CD8-positive, alpha-beta memory T cell (primary cell): ENCODE data around the gene PTPN7. TPM values are rescaled to one million over a fixed set of nuclear protein-coding genes. Genes with fewer than 3 reads are reported as not detected.

Experiments used
- CTCF ChIA-PET: fragments of 350-600 bp; sonication (Branson Sonifier 250); formaldehyde crosslinking; loops from one replicate; lab custom pipeline; 2021; ENCODE audit warnings: antibody characterized with exemption; lab: Charles Lee
- POLR2A ChIA-PET: fragments of 350-600 bp; sonication (Branson Sonifier 250); formaldehyde crosslinking; loops from one replicate; lab custom pipeline; 2021; ENCODE audit warnings: antibody characterized with exemption; lab: Charles Lee
- DNase-seq, 5 donors: peaks; one replicate each; pipeline versions ENCODE4 v3.0.0 to v3.0.0-alpha.2; 2020 to 2022; ENCODE audit warnings: mixed read lengths in 1 of 5
- H3K27ac ChIP-seq: one replicate; pipeline ENCODE4 v1.7.0; 2013; ENCODE audit warnings: low read depth, mild to moderate bottlenecking, low read length, moderate library complexity
- H3K27me3 ChIP-seq: 2 replicates; pipeline ENCODE4 v1.7.0; 2013; ENCODE audit warnings: low read length, mild to moderate bottlenecking; ENCODE audit not compliant: insufficient read depth, poor library complexity, severe bottlenecking
- H3K36me3 ChIP-seq: 2 replicates; pipeline ENCODE4 v1.7.0; 2013; ENCODE audit warnings: mild to moderate bottlenecking, low read length, moderate library complexity; ENCODE audit not compliant: insufficient read depth
- H3K4me1 ChIP-seq: 2 replicates; pipeline ENCODE4 v1.7.0; 2013; ENCODE audit warnings: mild to moderate bottlenecking, low read length, moderate library complexity; ENCODE audit not compliant: insufficient read depth
- H3K4me3 ChIP-seq: 2 replicates; pipeline ENCODE4 v1.7.0; 2013; ENCODE audit warnings: mild to moderate bottlenecking, low read length
- H3K9me3 ChIP-seq: 2 replicates; pipeline ENCODE4 v1.7.0; 2013; ENCODE audit warnings: mild to moderate bottlenecking, low read length
- H3K27ac Mint-ChIP-seq, 8 donors: one replicate each; pipeline ENCODE4 v1.8.0; 2020 to 2021; ENCODE audit warnings: mixed read lengths in 8 of 8, mild to moderate bottlenecking in 6 of 8, inconsistent platforms in 3 of 8, moderate library complexity in 3 of 8
- H3K27me3 Mint-ChIP-seq, 2 donors: one replicate each; pipeline ENCODE4 v1.8.0; 2020 to 2021; ENCODE audit warnings: mixed read lengths in 2 of 2, mild to moderate bottlenecking in 1 of 2, moderate library complexity in 1 of 2
- H3K36me3 Mint-ChIP-seq, 3 donors: one replicate each; pipeline ENCODE4 v1.8.0; 2020 to 2021; ENCODE audit warnings: mixed read lengths in 3 of 3, inconsistent platforms in 1 of 3, mild to moderate bottlenecking in 1 of 3
- H3K4me1 Mint-ChIP-seq, 3 donors: one replicate each; pipeline ENCODE4 v1.8.0; 2020 to 2021; ENCODE audit warnings: mixed read lengths in 3 of 3, inconsistent platforms in 1 of 3, mild to moderate bottlenecking in 1 of 3
- H3K4me3 Mint-ChIP-seq, 7 donors: one replicate each; pipeline ENCODE4 v1.8.0; 2020 to 2021; ENCODE audit warnings: mixed read lengths in 7 of 7, mild to moderate bottlenecking in 6 of 7, moderate library complexity in 4 of 7, inconsistent platforms in 2 of 7
- H3K9me3 Mint-ChIP-seq, 5 donors: one replicate each; pipeline ENCODE4 v1.8.0; 2020 to 2022; ENCODE audit warnings: mixed read lengths in 5 of 5, mild to moderate bottlenecking in 3 of 5, moderate library complexity in 2 of 5, inconsistent platforms in 1 of 5
- polyA plus RNA-seq: library from polyadenylated mRNA; unstranded; fragments of 300-500 nt; fragmentation: Illumina TruSeq; gene quantifications from one replicate; pipeline ENCODE4 v1.2.3, GENCODE V29; 2021
- total RNA-seq, 2 experiments: library from RNA; stranded (reverse); gene quantifications; one replicate each; pipeline ENCODE4 v1.2.3, GENCODE V29; 2021

PTPN7 gene
- total and polyA plus RNA-seq, 3 experiments from 2014 or later: 91.4 to 449 (median 446) TPM

DNA sequence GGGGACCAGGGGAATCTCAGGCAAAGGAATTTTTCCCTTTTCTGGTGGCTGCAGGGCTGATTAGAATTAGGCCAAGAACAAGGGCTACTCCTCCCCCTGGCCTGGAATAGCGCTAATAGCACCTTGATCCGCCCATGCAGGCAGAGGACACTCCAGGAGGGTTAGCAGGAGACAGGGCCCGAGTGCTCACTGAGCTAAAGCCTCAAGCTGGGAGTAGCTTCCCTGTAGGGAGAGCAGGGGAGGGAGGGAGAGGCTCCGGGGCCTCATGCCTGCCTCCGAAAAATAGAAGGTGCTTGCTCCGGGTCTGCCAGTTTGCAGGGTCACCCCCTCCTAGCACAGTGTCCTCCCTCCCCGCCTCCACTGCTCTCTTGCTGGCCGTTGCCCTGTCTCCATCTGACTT lies 3.8 kb downstream of the PTPN7 start:
- peak overlapping the region in 4 of 7 donors; percentile 35 to 45 (median 44) for H3K4me3 Mint-ChIP-seq
- no peak overlapping the region for H3K4me3 ChIP-seq
- peak overlapping the region in 7 of 8 donors; percentile 29 to 96 (median 77) for H3K27ac Mint-ChIP-seq
- H3K36me3 ChIP-seq: peaks cover 56% of the 10 kb centered on the region
- peak overlapping the region; percentile 35 for H3K27ac ChIP-seq
- H3K9me3 Mint-ChIP-seq: no peaks in the 10 kb centered on the region
- CTCF ChIA-PET: interaction anchor here (2.6 to 3.7 kb wide), 2 partner anchors 14 to 21 kb away, joined by 10 to 16 read pairs; no protein-coding TSS in a partner anchor
- no peaks in the 10 kb centered on the region for H3K27me3 ChIP-seq
- no peaks in the 10 kb centered on the region for H3K9me3 ChIP-seq
- H3K27me3 Mint-ChIP-seq: peaks cover 0 to 2% of the 10 kb centered on the region in 2 donors
- peaks cover 52% of the 10 kb centered on the region for H3K4me1 ChIP-seq
- POLR2A ChIA-PET: no interaction called here
- no peak for DNase-seq
- H3K36me3 Mint-ChIP-seq: peaks cover 4 to 75% (median 24%) of the 10 kb centered on the region in 3 donors
- H3K4me1 Mint-ChIP-seq: peaks cover 64 to 76% (median 70%) of the 10 kb centered on the region in 3 donors

- CTCF ChIA-PET: interaction anchor here (0.9 to 3.7 kb wide), 15 partner anchors 9 to 186 kb away, joined by 3 to 26 read pairs (median 8); partner anchors contain the start of genes ARL8A, LGR6 and UBE2T
- peak overlapping the region; percentile 72 to 96 (median 85) for H3K27ac Mint-ChIP-seq
- H3K4me1 Mint-ChIP-seq: peaks cover 54 to 67% (median 66%) of the 10 kb centered on the region in 3 donors
- H3K36me3 ChIP-seq: peaks cover 66% of the 10 kb centered on the region
- peak in 1 of 5 donors; percentile 29 for DNase-seq
- no peak overlapping the region for H3K4me3 ChIP-seq
- no peaks in the 10 kb centered on the region for H3K9me3 Mint-ChIP-seq
- peaks cover 4 to 84% (median 31%) of the 10 kb centered on the region in 3 donors for H3K36me3 Mint-ChIP-seq
- H3K27me3 ChIP-seq: no peaks in the 10 kb centered on the region
- H3K4me3 Mint-ChIP-seq: peak overlapping the region in 2 of 7 donors; percentile 10 to 43
- H3K9me3 ChIP-seq: no peaks in the 10 kb centered on the region
- H3K27ac ChIP-seq: peak overlapping the region; percentile 0
- peaks cover 0 to 3% of the 10 kb centered on the region in 2 donors for H3K27me3 Mint-ChIP-seq
- POLR2A ChIA-PET: interaction anchor here (0.6 kb wide), 1 partner anchor 11 kb away, joined by 3 read pairs; no protein-coding TSS in a partner anchor
- H3K4me1 ChIP-seq: peaks cover 42% of the 10 kb centered on the region
Observed at GRCh38 chr1:202155478-202156021, 4.9 kb downstream of the PTPN7 start.

- peak in 4 of 5 donors; percentile 39 to 70 (median 46) for DNase-seq
- Mint-ChIP-seq H3K4me3 (peak overlapping the region in 4 of 7 donors; percentile 8 to 38 (median 27)), H3K36me3 (peaks cover 4 to 84% (median 31%) of the 10 kb centered on the region in 3 donors), H3K4me1 (peaks cover 51 to 63% (median 59%) of the 10 kb centered on the region in 3 donors), H3K9me3 (no peaks in the 10 kb centered on the region), H3K27ac (peak overlapping the region; percentile 70 to 97 (median 94)), H3K27me3 (peaks cover 0 to 3% of the 10 kb centered on the region in 2 donors)
- Histone ChIP-seq H3K36me3 (peaks cover 72% of the 10 kb centered on the region), H3K4me1 (peaks cover 42% of the 10 kb centered on the region), H3K27me3 (no peaks in the 10 kb centered on the region), H3K9me3 (no peaks in the 10 kb centered on the region), H3K27ac (peak overlapping the region; percentile 0), H3K4me3 (no peak overlapping the region)
- ChIA-PET CTCF (interaction anchor here (0.9 to 3.7 kb wide), 15 partner anchors 9 to 187 kb away, joined by 3 to 26 read pairs (median 7); partner anchors contain the start of genes ARL8A, LGR6 and UBE2T), POLR2A (interaction anchor here (0.6 kb wide), 2 partner anchors 12 to 411 kb away, joined by 3 read pairs; no protein-coding TSS in a partner anchor)
Observed at GRCh38 chr1:202154766-202155477, 5.5 kb downstream of the PTPN7 start.

DNA sequence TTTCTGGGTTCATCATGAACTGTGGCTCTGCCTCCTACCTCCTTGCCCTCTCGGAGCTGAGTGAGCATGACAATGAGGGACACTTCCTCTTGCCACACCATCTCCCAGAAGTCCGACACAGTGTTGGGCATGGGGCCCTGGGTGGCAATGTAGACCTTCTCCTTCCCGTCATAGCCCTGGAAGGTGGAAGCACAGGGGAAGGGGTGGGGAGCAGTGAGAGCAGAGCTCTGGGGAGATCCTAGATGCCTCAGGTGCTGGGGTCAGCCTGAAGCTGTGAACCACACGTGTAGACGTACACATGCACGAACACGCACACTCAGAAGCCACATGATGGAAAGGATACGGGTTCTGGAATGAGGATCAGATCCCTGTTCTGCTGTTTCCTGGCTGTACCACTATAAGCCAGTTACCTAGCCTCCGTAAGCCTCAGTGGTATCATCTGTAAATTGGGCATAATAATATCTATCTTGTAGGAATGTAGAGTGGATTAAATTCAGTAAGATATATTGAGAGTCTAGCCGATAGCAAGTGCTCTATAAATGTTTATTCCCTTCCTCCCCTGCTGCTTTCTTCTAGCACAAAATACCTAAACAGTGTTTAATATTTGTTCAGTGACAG lies 6.1 kb downstream of the PTPN7 start:
- ChIA-PET POLR2A (interaction anchor here (0.6 to 1.0 kb wide), 2 partner anchors 29 to 411 kb away, joined by 3 read pairs; no protein-coding TSS in a partner anchor), CTCF (interaction anchor here (0.7 to 3.7 kb wide), 15 partner anchors 8 to 188 kb away, joined by 3 to 26 read pairs (median 7); partner anchors contain the start of genes ARL8A, LGR6 and UBE2T)
- H3K4me1 Mint-ChIP-seq: peaks cover 44 to 59% (median 53%) of the 10 kb centered on the region in 3 donors
- no peaks in the 10 kb centered on the region for H3K9me3 Mint-ChIP-seq
- peaks cover 72% of the 10 kb centered on the region for H3K36me3 ChIP-seq
- no peak overlapping the region for H3K27ac ChIP-seq
- H3K4me1 ChIP-seq: peaks cover 41% of the 10 kb centered on the region
- peaks cover 0 to 3% of the 10 kb centered on the region in 2 donors for H3K27me3 Mint-ChIP-seq
- H3K4me3 ChIP-seq: no peak overlapping the region
- peak overlapping the region; percentile 70 to 97 (median 94) for H3K27ac Mint-ChIP-seq
- no peaks in the 10 kb centered on the region for H3K27me3 ChIP-seq
- no peaks in the 10 kb centered on the region for H3K9me3 ChIP-seq
- no peak for DNase-seq
- H3K36me3 Mint-ChIP-seq: peaks cover 4 to 82% (median 31%) of the 10 kb centered on the region in 3 donors
- H3K4me3 Mint-ChIP-seq: no peak overlapping the region

DNA sequence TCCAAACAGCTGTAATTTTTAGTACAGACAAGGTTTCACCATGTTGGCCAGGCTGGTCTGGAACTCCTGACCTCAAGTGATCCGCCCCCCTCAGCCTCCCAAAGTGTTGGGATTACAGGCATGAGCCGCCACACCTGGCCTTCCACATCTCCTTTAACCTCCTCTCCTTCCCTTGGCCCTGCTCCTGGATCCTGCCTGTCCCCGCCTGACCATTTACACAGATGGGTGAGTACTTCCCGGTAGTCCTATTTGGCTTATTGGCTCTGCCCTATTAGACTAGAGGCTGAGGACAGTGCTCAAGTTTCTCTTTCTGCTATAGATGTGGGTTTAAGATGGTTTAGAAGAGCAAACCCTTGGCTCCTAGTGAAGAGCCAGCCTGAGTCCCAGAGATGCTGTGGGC lies 7.1 kb downstream of the PTPN7 start:
- peak overlapping the region in 7 of 8 donors; percentile 27 to 96 (median 77) for H3K27ac Mint-ChIP-seq
- no peak overlapping the region for H3K27ac ChIP-seq
- peaks cover 79% of the 10 kb centered on the region for H3K36me3 ChIP-seq
- H3K27me3 ChIP-seq: no peaks in the 10 kb centered on the region
- no peak overlapping the region for H3K4me3 Mint-ChIP-seq
- no peak overlapping the region for H3K4me3 ChIP-seq
- H3K9me3 ChIP-seq: no peaks in the 10 kb centered on the region
- DNase-seq: no peak
- ChIA-PET CTCF (interaction anchor here (0.7 to 3.3 kb wide), 4 partner anchors 9 to 39 kb away, joined by 3 to 22 read pairs (median 13); no protein-coding TSS in a partner anchor), POLR2A (interaction anchor here (1.0 kb wide), 1 partner anchor 30 kb away, joined by 3 read pairs; no protein-coding TSS in a partner anchor)
- H3K27me3 Mint-ChIP-seq: peaks cover 0 to 1% of the 10 kb centered on the region in 2 donors
- H3K9me3 Mint-ChIP-seq: no peaks in the 10 kb centered on the region
- H3K36me3 Mint-ChIP-seq: peaks cover 4 to 89% (median 31%) of the 10 kb centered on the region in 3 donors
- peaks cover 31% of the 10 kb centered on the region for H3K4me1 ChIP-seq
- peaks cover 35 to 49% (median 43%) of the 10 kb centered on the region in 3 donors for H3K4me1 Mint-ChIP-seq

DNA sequence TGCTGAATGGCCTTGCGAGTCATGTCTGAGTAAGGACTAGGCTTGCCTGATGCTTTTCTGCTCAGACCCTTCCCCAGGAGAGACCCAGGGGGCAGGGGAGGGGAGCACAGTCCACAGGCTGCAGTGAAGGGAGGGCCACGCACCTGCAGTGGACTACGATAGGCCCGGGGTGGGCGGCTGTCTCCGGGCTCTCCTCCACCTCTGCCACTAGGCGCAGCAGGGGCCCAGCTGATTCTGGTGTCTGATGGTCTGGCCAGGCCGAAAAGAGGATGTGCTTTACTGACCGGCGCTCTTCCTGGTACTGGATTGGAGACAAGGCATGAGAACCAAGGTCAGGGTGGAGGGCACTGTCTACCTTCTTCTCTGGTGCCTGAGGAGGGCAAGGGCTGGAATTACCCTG lies 8.0 kb downstream of the PTPN7 start:
- Mint-ChIP-seq H3K9me3 (no peaks in the 10 kb centered on the region), H3K36me3 (peaks cover 8 to 91% (median 32%) of the 10 kb centered on the region in 3 donors), H3K4me3 (no peak overlapping the region), H3K27me3 (peaks cover 0 to 1% of the 10 kb centered on the region in 2 donors), H3K27ac (peak overlapping the region in 3 of 8 donors; percentile 21 to 68 (median 36)), H3K4me1 (peaks cover 28 to 40% (median 34%) of the 10 kb centered on the region in 3 donors)
- no peaks in the 10 kb centered on the region for H3K27me3 ChIP-seq
- peaks cover 78% of the 10 kb centered on the region for H3K36me3 ChIP-seq
- CTCF ChIA-PET: interaction anchor here (1.9 to 2.1 kb wide), 2 partner anchors 8 to 40 kb away, joined by 6 to 8 read pairs; partner anchors contain the start of gene PTPN7
- POLR2A ChIA-PET: no interaction called here
- no peak overlapping the region for H3K27ac ChIP-seq
- no peaks in the 10 kb centered on the region for H3K9me3 ChIP-seq
- DNase-seq: no peak
- peaks cover 22% of the 10 kb centered on the region for H3K4me1 ChIP-seq
- H3K4me3 ChIP-seq: no peak overlapping the region

DNA sequence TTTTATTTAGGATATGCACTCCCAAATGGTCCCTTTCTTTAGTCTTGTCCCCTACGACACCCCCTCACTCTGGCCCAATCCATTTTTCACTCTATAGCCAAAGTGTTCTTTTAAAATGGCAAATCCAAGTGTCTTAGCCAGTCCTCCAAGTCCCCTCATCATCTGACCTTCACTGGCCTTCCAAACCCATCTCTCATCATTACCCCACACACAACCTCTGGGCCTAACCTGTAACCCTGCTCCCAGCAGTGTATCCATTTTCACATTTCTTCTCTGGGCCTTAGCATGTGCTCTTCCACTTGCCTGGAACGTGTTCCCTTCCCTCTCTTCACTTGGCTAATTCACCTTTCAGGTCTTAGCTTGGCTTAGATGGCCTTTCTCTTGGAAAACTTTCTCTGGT lies 9.4 kb downstream of the PTPN7 start:
- Mint-ChIP-seq H3K9me3 (no peaks in the 10 kb centered on the region), H3K4me3 (peak overlapping the region in 1 of 7 donors; percentile 54), H3K27ac (peak overlapping the region; percentile 0 to 90 (median 64)), H3K4me1 (peaks cover 21 to 33% (median 23%) of the 10 kb centered on the region in 3 donors), H3K36me3 (peaks cover 8 to 84% (median 28%) of the 10 kb centered on the region in 3 donors), H3K27me3 (peaks cover 0 to 1% of the 10 kb centered on the region in 2 donors)
- POLR2A ChIA-PET: no interaction called here
- no peak overlapping the region for H3K4me3 ChIP-seq
- DNase-seq: no peak
- CTCF ChIA-PET: interaction anchor here (1.0 to 2.1 kb wide), 3 partner anchors 9 to 42 kb away, joined by 3 to 8 read pairs (median 6); partner anchors contain the start of gene PTPN7
- no peak overlapping the region for H3K27ac ChIP-seq
- H3K27me3 ChIP-seq: no peaks in the 10 kb centered on the region
- peaks cover 12% of the 10 kb centered on the region for H3K4me1 ChIP-seq
- no peaks in the 10 kb centered on the region for H3K9me3 ChIP-seq
- peaks cover 69% of the 10 kb centered on the region for H3K36me3 ChIP-seq
